Activated CD8-positive, alpha-beta T cell treated with anti-CD3 and anti-CD28 coated beads for 36 hours (primary cell): ENCODE results near the gene TSPAN11. TPM values are rescaled to one million over a fixed set of nuclear protein-coding genes. Genes with fewer than 3 reads are reported as not detected.

Experiments
- ATAC-seq: fragments of 200-7000 bp; cut with Tn5 transposase; one replicate; pipeline ENCODE4 v1.10.0; 2021; ENCODE audit warnings: mild to moderate bottlenecking, moderate library complexity
- CTCF ChIA-PET: fragments of 350-600 bp; sonication (Branson Sonifier 250); formaldehyde crosslinking; loops from one replicate; lab custom pipeline; 2021; ENCODE audit warnings: antibody characterized with exemption; lab: Charles Lee
- POLR2A ChIA-PET: fragments of 350-600 bp; sonication (Branson Sonifier 250); formaldehyde crosslinking; loops from one replicate; lab custom pipeline; 2021; ENCODE audit warnings: antibody characterized with exemption; lab: Charles Lee
- DNase-seq: peaks from one replicate; pipeline ENCODE4 v3.0.0-alpha.2; 2020
- H3K27ac Mint-ChIP-seq: one replicate; pipeline ENCODE4 v1.8.0; 2021; ENCODE audit warnings: mild to moderate bottlenecking, mixed read lengths
- H3K27me3 Mint-ChIP-seq: one replicate; pipeline ENCODE4 v1.8.0; 2021; ENCODE audit warnings: mixed read lengths
- H3K36me3 Mint-ChIP-seq: one replicate; pipeline ENCODE4 v1.8.0; 2021; ENCODE audit warnings: low read depth, mixed read lengths
- H3K4me1 Mint-ChIP-seq: one replicate; pipeline ENCODE4 v1.8.0; 2021; ENCODE audit warnings: low read depth, mixed read lengths
- H3K4me3 Mint-ChIP-seq: one replicate; pipeline ENCODE4 v1.8.0; 2021; ENCODE audit warnings: mild to moderate bottlenecking, moderate library complexity, mixed read lengths
- H3K9me3 Mint-ChIP-seq: one replicate; pipeline ENCODE4 v1.8.0; 2021; ENCODE audit warnings: mixed read lengths
- intact Hi-C: fragments of 100-400 bp; cut with micrococcal nuclease; formaldehyde crosslinking; loops from one replicate; pipeline ENCODE4 v1.10.0; 2022
- total RNA-seq, 2 experiments: library from RNA; stranded (reverse); gene quantifications; one replicate each; pipeline ENCODE4 v1.2.3, GENCODE V29; 2021
- TF ChIP-seq, protein P1 (sequence below): fragments of 200-600 bp; IDR thresholded peaks from one replicate; pipeline ENCODE4 v1.8.0; 2022; ENCODE audit warnings: antibody characterized with exemption, mild to moderate bottlenecking

The TSPAN11 gene
- total RNA-seq, 2 experiments from 2014 or later = not detected

DNA sequence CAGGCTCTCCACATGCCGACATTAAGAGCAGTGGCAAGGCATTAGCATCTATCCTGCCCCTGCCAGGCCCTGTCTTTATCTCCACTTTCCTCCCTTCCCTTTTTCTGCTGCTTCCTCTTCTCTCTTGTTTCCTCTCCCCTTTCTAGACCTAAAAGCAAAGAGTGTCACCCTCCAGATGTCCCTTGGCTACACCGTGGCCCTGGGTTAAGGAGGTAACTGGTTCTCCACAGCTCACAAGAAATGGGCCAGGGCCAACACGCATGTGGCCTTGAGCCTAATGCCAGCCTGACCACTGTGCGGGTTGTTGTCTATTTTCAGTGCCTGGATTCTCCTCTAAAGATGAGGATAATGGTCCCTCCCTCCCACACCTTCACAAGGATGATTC lies 105.4 kb downstream of the TSPAN11 start:
- ChIA-PET CTCF (no interaction called here), POLR2A (no interaction called here)
- H3K4me3 Mint-ChIP-seq = no peak overlapping the region
- DNase-seq (no peak), ATAC-seq (no peak)
- TF ChIP-seq, protein P1, sequence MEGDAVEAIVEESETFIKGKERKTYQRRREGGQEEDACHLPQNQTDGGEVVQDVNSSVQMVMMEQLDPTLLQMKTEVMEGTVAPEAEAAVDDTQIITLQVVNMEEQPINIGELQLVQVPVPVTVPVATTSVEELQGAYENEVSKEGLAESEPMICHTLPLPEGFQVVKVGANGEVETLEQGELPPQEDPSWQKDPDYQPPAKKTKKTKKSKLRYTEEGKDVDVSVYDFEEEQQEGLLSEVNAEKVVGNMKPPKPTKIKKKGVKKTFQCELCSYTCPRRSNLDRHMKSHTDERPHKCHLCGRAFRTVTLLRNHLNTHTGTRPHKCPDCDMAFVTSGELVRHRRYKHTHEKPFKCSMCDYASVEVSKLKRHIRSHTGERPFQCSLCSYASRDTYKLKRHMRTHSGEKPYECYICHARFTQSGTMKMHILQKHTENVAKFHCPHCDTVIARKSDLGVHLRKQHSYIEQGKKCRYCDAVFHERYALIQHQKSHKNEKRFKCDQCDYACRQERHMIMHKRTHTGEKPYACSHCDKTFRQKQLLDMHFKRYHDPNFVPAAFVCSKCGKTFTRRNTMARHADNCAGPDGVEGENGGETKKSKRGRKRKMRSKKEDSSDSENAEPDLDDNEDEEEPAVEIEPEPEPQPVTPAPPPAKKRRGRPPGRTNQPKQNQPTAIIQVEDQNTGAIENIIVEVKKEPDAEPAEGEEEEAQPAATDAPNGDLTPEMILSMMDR = no peak
- no peaks in the 10 kb centered on the region for H3K4me1 Mint-ChIP-seq
- no peaks in the 10 kb centered on the region for H3K27me3 Mint-ChIP-seq
- intact Hi-C loops = no loop called here
- H3K27ac Mint-ChIP-seq = no peak overlapping the region
- no peaks in the 10 kb centered on the region for H3K36me3 Mint-ChIP-seq
- peaks cover 2% of the 10 kb centered on the region for H3K9me3 Mint-ChIP-seq

DNA sequence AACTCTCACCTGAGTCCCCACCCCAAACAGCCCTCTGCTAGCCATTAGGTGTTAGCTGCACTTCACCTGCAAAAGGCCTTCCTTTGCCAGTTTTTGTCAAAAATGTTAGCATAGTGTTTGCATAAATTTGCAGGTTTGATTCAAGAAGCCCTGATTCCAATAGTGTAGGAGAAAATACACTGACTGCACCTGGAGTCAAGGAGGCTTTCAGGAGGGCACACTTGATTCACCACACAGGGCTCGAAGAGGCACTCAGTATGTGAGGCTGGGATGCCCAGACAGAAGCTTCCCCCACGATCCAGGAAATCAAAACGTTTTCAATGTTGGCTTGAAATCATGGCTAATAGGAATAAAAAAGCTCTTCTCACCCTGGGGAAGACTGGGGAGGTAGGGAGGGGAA lies 106.6 kb downstream of the TSPAN11 start:
- H3K27ac Mint-ChIP-seq = no peak overlapping the region
- CTCF ChIA-PET = no interaction called here
- ATAC-seq = no peak
- POLR2A ChIA-PET = no interaction called here
- TF ChIP-seq, protein P1 = no peak
- H3K4me3 Mint-ChIP-seq = no peak overlapping the region
- no peaks in the 10 kb centered on the region for H3K9me3 Mint-ChIP-seq
- no peaks in the 10 kb centered on the region for H3K36me3 Mint-ChIP-seq
- intact Hi-C loops = no loop called here
- H3K27me3 Mint-ChIP-seq = no peaks in the 10 kb centered on the region
- no peaks in the 10 kb centered on the region for H3K4me1 Mint-ChIP-seq
- DNase-seq = no peak

DNA sequence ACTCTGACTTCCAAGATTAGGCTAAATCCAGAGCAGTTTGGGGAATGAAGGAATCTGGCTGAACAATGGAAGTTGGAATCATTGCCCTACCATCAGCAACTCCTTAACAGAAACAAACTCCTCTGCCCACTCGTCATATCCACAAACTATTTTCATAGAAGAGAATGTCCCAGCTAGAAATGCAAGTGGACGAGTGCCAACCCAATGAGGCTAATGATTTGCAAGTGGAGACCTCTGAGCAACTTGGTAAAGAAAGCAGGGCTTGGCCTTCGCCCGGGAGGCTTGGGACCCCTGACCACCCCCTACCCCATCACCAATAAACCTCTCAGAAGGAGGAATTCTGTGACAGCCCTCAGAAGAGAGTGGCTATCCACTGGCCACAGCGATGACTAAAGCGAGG lies 107.1 kb downstream of the TSPAN11 start:
- CTCF ChIA-PET = no interaction called here
- intact Hi-C loops = no loop called here
- Mint-ChIP-seq H3K36me3 (no peaks in the 10 kb centered on the region), H3K9me3 (no peaks in the 10 kb centered on the region), H3K4me1 (no peaks in the 10 kb centered on the region), H3K4me3 (no peak overlapping the region), H3K27me3 (no peaks in the 10 kb centered on the region), H3K27ac (no peak overlapping the region)
- TF ChIP-seq, protein P1 = no peak
- ATAC-seq (no peak), DNase-seq (no peak)
- POLR2A ChIA-PET = no interaction called here

DNA sequence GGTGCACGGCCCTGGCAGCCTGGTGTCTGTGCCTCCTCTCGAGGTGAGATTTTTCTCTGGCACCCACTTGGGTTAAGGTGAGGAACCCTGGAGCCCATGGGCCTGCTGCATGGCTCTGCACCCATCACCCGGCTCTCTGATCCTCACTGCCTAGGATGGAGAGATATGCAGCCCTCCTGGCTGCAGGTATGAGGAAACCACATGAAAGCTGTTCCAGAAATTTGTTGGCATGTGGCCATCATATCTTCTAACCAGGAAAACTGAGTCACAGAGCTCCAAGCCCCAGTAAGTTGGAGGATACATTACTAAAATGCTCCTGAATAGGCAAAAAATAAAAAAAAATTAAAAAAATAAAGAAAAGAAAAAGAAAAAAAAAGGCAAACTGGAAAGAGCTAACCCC lies 107.8 kb downstream of the TSPAN11 start:
- TF ChIP-seq, protein P1 = no peak
- H3K27ac Mint-ChIP-seq = no peak overlapping the region
- CTCF ChIA-PET = no interaction called here
- no peaks in the 10 kb centered on the region for H3K4me1 Mint-ChIP-seq
- H3K36me3 Mint-ChIP-seq = no peaks in the 10 kb centered on the region
- no peak for ATAC-seq
- POLR2A ChIA-PET = no interaction called here
- no peak overlapping the region for H3K4me3 Mint-ChIP-seq
- no peaks in the 10 kb centered on the region for H3K27me3 Mint-ChIP-seq
- intact Hi-C loops = no loop called here
- no peak for DNase-seq
- H3K9me3 Mint-ChIP-seq = no peaks in the 10 kb centered on the region

DNA sequence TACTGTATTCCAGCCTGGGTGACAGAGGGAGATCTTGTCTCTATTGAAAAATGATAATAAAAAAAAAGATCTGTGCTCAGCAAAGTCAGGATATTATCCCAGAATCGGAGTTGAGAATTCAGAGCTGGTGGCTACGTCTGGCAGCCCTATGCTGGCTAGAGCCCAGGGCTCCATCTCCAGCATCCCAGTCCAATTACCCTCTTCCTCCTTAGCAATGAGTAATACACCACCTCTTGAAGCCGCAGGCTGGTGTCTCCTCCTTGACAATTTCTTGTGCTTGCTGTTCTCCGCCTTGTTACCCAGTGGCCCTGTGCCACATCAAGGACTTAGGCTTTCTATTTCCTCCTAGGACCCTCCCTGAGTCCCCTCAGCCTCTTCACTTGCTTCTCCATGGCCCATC lies 108.7 kb downstream of the TSPAN11 start:
- Mint-ChIP-seq H3K27me3 (no peaks in the 10 kb centered on the region), H3K27ac (no peak overlapping the region), H3K4me1 (no peaks in the 10 kb centered on the region), H3K9me3 (no peaks in the 10 kb centered on the region), H3K4me3 (no peak overlapping the region), H3K36me3 (no peaks in the 10 kb centered on the region)
- ATAC-seq (no peak), DNase-seq (no peak)
- ChIA-PET POLR2A (no interaction called here), CTCF (no interaction called here)
- intact Hi-C loops = no loop called here
- TF ChIP-seq, protein P1 = no peak
